Measurements from ENCODE around the gene VANGL1.

The VANGL1 gene

DNA sequence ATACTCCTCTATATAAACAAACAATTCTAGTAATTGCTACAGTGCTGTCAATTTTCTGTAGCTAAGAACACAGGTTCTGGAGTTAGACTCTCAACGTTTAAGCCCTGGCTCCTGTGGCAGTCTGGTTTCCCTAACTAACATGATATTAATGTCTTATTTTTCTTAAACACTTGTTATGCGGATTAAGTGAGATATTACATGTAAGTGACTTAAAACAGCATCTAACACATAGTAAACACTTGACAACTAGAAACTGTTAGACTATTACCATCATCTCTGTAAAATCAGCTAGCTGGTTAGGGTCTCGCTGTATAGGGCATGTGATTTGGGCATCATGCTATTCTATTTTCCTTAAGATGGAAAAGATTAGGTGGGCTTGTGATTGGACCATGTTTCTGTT is 2.3 kb downstream of the VANGL1 start:
- DNase-seq: no peak

DNA sequence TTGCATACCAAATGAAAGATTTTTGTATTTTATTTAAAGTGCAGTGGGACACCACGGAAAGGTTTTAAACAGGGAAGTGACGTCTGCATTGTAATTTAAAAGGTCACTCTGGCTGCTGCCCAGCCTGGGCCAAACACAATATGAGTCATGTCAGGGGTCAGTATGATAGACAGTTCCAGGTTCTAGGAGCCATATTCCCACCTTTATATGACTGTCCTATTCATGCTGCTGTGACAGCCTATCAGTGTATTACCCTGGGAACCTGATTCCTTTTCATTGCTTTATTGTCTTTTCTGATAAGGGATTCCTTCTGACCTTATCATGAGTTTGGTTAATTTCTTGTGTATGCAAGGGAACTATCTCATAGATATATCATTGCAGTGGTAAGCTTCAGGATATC is 5.3 kb downstream of the VANGL1 start:
- no peak for DNase-seq

DNA sequence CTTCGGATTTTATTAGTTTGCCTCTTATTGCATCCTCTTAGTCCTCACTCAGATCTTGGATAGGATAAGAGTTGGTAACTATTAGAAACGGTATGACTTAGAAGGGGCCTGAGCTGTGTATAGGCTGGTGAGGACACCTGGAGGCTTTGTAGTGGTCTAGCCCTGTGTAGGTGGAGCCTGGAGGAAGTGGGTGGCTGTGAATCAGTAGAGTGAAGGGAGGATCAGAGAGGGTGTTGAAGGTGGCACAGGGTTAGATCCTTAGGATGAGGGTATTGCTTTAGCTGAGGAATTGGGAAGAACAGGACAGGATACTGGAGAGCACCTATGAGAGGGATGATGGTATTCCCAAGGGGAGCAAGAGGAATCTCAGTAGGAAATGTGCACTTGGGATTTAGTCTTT is 5.7 kb downstream of the VANGL1 start:
- no peak for DNase-seq

DNA sequence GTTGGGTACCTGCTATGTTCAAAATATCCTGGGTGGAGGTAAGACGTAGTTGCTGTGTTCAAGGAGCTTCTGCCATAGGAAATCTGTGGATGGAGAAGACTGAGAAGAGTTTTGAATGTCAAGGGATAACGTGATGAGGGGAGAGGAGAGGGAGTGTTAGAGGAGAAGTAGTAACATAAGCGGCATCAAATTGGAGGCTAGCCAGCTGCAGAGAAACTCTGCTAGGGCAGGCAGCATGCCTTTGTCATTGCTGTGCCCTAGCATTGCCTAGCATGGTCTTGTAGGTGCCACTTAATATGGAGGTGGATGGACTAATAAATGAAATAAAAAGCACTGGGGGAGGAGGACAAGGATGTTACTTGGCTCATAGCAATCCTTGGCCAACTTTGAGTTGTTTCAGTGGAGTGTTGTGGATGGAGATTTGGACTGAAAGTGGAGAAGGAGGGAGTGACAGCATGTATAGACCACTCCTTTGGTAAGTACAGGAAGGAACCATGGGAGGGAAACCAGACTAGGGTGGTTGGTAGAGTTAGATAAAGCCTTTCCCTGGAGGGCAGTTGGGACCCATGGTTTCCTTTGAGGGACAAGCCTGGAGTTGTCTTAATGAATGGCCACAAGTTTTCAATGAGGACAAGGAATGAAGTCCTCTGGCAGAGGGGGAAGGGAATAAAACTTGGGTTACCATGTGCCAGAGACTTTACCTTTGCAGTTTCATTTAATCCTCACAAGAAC is 6.3 kb downstream of the VANGL1 start:
- DNase-seq: no peak

DNA sequence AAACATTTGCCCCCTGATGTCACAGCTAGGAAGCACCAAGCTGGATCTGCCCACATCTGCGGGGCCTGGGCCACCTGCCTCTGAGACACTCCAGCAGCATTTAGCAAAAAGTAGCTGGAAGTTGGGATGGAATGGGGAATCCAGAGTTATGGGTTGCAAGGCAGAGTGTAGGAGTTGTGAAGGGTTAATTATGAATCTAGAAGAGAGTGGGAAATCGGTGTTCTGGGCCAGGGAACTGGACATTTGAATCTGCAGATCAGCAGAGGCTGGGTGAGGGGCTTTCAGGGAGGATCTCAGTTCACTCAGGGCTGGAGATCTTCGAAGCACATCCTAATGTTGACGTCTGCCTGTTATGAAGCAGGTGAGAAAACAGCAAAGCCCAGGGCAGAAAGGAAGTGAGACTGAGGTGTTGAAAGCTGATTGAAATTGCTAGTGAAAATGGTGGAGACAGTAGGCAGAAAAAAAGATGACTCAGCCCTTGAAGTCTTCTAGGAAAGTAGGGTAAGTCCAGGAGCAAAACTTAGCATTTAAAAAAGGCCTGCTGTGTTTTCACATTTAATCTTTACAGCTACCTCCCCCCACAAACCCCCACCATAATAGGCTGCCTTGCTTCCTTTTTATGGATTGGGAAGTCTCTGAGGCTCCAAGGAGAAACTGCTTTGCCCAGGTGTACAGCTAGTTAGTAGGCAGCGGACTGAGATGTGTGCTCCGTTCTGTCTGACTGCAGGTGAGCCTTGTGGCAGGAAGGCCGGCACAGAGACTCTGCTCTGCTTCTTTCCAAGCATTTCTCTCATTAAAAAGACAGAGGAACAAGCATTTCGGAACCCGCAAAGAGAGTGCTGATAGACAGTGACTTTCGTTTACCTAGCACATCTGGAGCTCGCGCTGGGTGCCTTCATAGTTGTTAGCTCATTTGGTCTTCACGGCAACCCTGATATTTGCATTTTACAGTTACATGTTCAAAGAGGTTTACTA is 7.2 kb downstream of the VANGL1 start:
- DNase-seq: no peak

DNA sequence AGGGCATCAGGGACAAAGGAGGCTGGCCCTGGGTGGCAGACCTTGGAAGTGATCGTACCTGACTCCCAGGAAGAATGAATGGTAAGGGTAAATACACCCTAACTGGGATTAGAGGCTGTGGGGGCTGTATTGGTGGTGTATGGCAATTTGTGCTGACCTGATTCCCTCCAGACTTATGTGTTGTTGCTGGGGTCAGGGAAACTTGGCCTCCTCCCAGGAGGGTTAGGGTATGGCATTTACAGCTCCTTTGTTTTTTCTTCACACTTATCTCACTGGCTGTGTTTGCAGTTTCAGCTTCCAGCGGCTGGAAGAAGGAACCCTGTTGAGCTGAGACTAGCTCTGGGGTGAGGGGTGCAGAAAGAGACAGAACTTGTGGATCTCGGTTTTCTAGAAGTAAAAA is 8.2 kb downstream of the VANGL1 start:
- DNase-seq: no peak

DNA sequence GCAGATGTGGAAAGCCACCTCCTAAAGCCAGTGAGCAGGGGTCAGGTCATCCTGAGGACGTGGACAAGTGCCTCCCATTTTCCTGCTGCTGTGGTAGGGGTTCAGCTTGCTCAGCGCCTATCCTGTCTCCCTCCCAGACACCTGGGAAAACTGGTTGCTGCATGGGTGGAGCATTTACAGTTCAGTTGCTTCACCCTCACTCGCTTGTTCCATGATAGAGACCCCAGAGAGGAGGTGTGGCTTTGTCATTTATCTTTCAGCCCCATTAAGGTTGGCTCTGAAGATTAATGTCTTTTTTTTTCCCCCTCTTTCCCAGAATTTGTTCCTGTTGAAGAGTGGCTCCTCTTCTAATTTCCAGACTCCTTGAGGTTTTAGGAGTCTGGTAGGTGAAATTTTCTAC is 9.2 kb downstream of the VANGL1 start:
- DNase-seq: no peak

DNA sequence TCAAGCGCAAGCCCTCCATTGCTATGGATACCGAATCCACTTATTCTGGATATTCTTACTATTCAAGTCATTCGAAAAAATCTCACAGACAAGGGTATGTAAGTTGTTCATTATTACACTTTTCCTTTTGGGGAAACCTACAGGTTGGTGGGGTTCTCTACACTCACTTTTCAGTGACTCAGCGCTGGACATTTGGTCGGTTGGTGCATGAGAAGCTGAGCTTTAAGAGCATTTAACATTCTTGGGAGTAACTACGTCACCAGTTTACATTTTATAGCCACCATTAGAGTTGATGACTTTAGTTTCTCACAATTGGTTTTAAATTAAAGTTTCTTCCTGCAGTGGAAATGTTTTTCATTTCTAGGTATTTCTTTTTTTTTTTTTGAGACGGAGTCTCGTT is 9.6 kb downstream of the VANGL1 start:
- DNase-seq: no peak

DNA sequence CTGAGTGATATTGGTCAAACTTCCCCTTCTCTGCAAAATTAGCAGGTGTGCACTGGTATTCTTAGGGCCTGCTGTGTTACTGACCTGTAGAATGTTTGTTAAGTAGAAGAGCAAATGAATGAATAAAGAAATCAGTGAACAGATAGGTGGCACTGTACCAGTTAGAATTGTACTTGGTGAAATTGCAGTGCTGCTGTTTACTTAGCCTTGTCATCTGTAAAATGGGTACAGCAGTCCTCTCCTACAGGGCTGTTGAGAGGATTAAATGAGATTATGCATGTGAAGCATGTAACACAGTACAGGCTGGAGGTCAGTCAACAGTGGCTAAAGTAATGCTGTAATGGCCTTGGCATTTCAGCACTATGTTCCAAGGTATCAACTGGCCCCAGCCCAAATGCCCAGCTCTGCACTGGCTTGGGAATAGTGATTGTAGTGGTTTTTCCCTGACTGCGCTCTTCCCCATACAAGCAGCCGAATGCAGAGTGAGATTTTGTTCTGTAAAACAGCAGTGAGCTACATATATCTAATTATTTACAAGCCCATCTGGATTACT is 10.5 kb downstream of the VANGL1 start:
- DNase-seq: no peak

DNA sequence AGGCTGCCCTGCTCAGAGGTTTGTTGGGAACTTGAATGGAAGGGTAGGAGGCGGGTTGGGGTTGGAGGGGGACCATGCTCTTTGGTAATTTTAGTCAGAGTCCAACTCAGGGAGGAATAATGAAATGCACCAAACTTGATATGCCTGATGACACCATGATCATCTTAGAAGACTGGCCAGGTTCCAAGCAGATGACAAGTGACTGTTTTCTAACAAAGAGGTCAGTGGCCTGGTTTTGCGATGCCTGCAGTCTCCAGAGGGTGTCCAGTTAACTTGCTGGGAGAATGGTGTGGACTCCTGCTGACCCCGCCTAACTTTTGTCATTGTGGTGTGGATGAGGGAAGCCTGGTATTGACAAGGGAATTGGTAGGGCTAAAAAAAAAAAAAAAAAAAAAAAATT is 12.4 kb downstream of the VANGL1 start:
- DNase-seq: no peak

DNA sequence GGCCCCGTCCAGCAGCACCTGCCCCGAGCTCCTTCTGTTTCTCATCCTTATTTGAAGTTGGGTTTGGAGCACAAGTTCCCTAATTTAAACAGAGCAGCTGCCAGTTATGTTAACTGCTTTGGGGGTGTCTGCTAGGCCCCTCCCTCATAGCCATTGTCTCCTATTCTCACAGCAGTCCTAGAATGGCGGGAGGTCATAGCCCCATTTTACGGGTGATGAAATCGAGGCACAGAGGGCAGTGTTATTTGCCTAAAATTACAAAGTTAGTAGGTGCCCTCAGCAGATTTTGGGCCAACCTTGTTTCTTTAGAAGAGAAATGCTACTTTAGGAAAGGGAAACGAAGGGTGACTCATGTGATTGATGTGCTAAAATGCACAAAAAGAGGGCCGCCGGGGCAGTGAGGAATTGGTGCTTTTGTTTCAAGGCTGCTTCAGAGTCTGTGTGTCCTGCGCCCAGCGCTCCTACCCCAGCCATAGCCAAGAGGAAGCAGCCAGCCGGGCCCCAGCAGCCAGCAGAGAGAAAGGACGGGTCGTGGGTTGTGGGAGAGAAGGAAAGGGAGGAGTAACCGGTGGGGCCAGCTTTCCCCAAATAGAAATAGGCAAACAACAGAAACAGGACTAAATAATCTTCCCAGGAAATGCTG is 13.0 kb downstream of the VANGL1 start:
- DNase-seq: peak in 2 of 14 donors; percentile 32 to 47

DNA sequence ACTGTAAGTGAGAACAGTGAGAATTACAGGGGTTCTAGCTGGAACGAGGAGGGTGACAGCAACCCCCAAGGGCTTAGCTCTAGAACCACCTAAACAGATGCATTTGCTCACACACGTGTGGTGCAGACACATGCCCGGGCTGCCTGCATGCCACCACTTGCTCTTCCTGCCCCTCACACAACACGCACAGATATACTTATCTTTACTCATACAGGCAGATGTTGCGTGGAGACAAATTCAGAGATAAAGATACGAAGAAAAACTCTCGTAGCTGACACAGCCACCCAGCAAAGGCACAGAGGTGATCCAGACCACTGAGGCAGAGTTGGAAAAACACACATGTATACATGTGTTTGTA is 13.5 kb downstream of the VANGL1 start:
- DNase-seq: no peak

DNA sequence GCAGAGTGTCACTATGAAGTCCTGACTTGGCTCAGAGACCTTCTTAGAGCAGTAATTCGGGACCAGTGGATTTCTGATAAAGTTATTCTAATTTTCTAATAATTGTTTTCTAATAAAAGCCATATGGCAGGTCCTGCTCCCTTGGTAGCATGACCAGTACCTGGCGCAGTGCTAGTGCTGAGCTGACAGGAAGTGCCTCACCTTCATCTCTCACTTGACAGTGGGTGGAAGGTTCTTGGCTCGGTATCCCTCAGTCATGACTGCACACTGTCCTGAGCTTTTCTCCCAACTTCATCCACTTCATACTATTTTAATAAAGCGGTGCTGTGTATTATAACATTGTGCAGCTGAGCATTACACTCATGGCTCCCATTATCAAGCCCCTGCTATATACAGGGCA is 14.1 kb downstream of the VANGL1 start:
- no peak for DNase-seq

DNA sequence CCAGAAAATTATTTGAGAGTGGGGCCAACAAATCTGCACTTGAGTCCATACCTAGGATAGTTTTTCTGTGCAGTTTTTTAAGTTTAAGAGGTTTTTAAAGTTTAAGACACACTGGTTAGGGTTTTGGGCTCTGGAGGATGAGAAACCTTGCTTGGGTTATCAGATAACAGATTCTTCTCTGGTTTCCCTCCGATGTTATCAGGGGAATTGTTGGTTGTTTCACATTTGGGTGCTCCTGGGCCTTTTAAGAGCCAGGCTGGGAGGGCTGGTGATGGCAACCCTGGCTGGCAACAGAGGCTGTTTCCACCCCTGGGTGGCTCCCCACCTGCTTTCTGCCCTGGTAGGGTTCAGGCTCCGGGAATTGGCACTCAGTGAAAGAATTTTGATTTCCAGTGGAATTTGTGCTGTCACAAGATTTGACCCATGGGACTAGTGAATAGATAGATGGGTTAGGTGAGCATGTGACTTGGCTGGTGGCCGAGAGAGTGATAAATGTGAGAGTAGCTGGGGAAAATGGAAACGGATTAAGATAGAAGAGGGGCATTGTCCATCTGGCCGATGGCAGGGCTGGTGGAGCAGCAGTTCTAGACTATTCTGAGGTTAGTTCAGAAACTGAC is 14.8 kb downstream of the VANGL1 start:
- no peak for DNase-seq

DNA sequence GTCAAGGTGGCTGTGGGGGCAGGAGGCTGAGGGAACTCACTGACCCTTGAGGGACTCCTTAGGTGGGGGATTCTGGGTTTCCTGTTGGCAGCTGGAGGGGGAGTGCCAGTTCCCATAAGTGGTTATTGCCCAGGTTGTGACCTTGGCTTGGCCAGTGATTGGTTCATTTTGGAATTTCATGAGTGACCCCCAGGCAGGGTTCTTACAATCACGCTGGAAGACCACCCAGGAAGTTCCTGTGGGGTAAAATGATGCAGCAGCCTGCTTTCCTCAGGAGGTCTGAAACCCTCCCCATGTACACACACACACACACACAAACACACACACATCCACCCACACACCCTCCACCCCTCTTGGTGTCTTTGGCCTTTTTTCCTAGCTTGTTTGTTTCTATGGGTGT is 16.9 kb downstream of the VANGL1 start:
- no peak for DNase-seq

DNA sequence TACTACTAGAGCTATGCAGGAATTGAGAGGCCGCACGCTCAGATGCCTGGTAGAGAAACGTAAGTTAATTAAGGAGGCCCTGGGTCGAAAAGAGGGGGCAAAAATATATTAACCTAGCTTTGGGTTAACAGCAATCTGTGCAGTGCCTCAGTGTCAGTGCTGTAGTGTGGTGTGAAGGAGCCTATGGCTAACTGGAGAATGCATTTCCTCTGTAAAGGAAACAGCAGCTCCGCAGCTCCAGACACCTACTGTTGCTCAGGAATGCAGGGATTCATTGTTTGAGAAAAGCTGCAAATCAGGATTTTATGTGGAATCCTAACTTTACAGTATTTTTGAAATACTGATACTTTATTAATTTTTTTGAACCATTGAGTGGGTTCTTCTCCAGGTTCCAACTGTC is 18.4 kb downstream of the VANGL1 start:
- no peak for DNase-seq

DNA sequence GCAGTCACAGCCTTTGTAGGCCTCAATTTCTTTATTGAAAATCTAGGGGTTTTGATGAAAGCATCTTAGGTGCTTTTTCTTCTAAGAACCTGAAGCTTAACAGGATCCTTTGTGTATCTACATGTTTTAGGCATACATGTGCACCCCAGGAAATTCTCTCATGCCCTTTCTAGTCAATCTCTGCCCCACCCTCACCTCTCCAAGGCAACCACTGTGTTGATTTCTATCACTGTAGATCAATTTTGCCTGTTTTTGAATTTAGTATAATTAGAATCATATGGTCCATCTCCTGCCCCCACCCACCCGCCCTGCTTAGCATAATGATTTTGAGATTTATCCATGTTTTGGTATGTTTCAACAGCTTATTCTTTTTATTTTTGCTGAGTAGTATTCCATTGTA is 19.4 kb downstream of the VANGL1 start:
- no peak for DNase-seq

DNA sequence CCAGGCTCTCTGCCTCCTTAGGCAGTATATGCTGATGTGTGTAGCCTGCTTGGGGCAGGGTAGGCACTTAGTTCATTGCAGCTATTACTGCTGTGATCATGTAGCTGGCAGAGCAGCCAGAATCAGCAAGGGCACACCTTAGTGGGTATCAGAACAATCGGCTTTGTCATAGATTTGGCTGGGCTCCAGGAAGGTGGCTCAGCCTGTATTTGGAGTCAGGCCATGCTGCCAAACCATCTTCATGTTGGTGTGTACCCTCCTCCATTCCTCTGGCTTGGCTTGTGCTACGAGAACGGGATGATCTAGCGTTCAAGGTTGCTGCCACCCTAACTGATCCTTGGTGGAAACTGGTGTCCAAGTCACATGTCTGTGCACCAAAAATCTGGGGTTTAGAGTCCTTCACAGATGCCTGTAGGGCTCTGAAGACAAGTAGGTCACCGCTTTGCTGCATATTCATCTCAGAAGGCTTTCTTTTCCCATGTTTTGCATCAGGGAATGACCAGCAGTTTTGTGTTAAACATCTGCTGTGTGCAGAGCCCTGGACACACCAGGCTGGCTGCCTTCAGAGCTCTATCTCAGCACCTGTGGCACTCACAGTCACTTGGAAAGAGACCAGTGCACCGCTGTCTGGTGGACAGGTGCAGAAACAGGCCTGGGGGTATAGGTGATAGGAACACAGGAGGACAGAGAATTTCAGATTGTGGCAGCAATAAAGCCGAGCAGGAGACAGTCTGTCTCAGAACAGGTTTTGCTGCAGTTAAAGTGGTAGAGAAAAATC is 23.7 kb downstream of the VANGL1 start:
- no peak for DNase-seq

DNA sequence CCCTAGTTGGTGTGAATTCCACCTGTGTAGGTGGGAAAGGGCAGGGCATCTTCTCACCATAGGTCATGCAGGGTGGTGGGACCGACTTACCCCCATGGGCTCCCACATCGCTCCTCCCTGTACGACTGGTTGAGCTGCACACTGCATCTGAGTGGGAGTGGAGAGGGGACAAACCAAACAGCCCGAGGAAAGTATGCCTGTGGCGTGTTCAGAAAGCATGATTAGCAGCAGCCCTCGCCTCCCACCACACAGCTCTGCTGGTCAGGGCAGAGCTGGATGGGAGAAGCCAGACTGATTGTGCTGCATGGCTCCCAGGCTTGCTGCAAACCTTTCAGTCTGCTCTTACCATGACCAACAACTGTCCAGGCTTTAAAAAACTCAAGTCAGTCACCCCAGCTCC is 24.4 kb downstream of the VANGL1 start:
- DNase-seq: no peak

DNA sequence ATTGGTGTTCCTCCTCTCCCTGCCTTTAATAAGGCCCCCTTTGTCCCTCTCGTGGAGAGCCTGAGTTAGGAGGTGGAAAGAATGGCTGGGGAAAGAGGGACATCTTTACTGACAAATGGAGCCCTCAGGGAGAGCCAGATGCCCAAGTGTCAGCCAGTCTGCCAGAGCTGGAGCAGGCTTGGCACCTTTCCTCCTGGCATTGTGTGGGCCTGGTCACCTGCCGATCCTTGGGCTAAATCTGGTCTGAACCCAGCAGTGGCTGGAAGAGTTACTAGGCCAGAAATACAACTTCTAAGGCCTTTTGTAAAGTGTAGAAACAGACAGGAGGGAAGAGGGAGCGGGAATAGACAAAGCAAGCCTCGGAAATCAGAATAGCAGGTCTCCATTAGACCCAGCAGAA is 24.9 kb downstream of the VANGL1 start:
- peak in 9 of 14 donors; percentile 19 to 77 (median 48) for DNase-seq

DNA sequence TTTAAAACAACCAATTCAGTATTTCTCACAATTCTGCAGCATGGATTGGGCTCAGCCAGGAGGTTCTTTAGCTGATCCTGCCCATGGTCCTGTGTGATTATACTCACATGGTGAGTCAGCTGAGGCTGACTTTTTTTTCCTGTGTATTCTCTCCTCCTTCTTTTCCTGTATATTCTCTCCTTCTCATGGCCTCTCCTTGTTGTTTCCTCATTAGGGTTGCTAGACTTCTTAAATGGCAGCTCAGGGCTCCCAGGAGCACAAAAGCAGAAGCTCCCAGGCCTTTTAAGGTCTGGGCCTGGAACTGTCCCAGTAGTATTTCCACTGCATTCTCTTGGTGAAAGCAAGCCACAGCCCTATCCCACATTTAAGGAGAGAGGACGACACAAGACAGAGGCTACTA is 26.8 kb downstream of the VANGL1 start:
- no peak for DNase-seq

All from C1 segment of cervical spinal cord (tissue), 14 donors.